ENCODE measurements around the gene OST4.
"Not testable (repeated sequence)": the region's sequence is repeated elsewhere in the genome, so short reads cannot be mapped to it uniquely, and the experiment has no call there.

OST4 gene

DNA sequence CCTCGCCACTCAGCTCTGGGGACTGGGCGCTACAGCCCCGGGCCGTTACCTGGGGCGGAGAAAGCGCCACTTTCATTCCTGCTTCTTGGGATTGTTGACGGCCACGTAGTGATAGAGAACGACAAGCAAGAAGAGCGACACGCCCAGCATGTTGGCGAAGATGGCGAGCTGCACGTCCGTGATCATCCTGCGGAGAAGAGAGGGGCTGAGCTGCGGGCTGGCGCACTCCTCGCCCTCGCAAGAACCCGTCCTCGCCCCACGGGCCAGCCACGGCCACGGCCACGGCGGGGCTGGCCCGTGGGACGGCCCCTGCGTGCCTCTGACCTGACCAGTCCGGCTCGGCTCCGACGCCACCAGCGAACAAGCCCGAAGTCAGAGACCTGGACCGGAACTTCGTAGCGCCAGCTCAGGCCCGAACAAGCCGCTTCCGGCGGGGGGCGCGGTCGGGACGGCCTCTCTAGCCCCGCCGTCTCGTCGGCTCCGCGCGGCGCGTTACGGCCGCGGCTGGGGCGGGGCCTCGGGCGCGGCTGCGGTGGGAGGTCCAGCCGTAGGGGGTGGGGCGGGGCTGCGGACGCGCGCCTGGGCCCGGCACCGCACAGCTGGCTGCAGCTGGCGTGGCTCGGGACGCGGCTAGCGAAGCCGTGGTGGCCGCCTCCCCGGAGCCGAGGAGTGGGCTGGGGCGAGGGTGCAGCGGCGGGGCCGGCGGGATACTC lies at the start of gene OST4:
Gene OST4 (minus strand): TSS at position 378 of the 713 bp plus-strand sequence.
- H3K27me3 ChIP-seq (ENCODE audit: control insufficient read depth in 1 of 2, insufficient read depth in 2 of 2, low read length in 2 of 2): no peaks in the 10 kb centered on the region
- H3K27ac ChIP-seq (ENCODE audit: low read depth, low read length): peak within 1 kb of the TSS; percentile 89
- no peaks in the 10 kb centered on the region for H3K9me3 ChIP-seq (ENCODE audit: control insufficient read depth in 1 of 2, low read length in 2 of 2)
- H3K4me3 ChIP-seq (ENCODE audit: low read depth in 1 of 2, low read length in 2 of 2): peak within 1 kb of the TSS; percentile 96 to 98
- H3K4me1 ChIP-seq (ENCODE audit: control insufficient read depth in 1 of 2, insufficient read depth in 2 of 2, low read length in 2 of 2): peaks cover 39 to 49% of the 10 kb centered on the region in 2 donors
- peaks cover 11 to 25% of the 10 kb centered on the region in 2 donors for H3K36me3 ChIP-seq (ENCODE audit: control insufficient read depth in 1 of 2, insufficient read depth in 2 of 2, low read length in 2 of 2)
- peak within 1 kb of the TSS; percentile 94 to 97 for H3K9ac ChIP-seq (ENCODE audit: low read depth in 1 of 2, low read length in 2 of 2)

DNA sequence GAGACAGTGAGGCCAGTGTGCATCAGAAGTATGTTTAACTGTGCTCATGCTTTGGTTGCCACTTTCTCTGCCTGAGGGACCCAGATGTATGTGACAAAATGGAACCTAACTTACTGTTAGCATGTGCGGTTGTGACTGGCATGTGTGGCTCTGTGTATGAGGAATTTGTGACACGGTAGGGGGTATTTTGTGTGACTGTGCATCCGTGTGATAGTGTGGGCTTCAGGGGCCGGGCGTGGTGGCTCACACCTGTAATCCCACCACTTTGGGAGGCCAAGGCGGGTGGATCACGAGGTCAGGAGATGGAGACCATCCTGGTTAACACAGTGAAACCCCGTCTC lies 47.8 kb upstream of the OST4 start:
- not testable (repeated sequence) for H3K9me3 ChIP-seq (ENCODE audit: control insufficient read depth in 1 of 2, low read length in 2 of 2); H3K36me3 ChIP-seq (ENCODE audit: control insufficient read depth in 1 of 2, insufficient read depth in 2 of 2, low read length in 2 of 2); H3K27ac ChIP-seq (ENCODE audit: low read depth, low read length); H3K9ac ChIP-seq (ENCODE audit: low read depth in 1 of 2, low read length in 2 of 2)
- Histone ChIP-seq H3K27me3 (ENCODE audit: control insufficient read depth in 1 of 2, insufficient read depth in 2 of 2, low read length in 2 of 2) (peaks cover 12% of the 10 kb centered on the region in 2 donors), H3K4me3 (ENCODE audit: low read depth in 1 of 2, low read length in 2 of 2) (peak overlapping the region; percentile 64 to 75), H3K4me1 (ENCODE audit: control insufficient read depth in 1 of 2, insufficient read depth in 2 of 2, low read length in 2 of 2) (peaks cover 9 to 25% of the 10 kb centered on the region in 2 donors)

DNA sequence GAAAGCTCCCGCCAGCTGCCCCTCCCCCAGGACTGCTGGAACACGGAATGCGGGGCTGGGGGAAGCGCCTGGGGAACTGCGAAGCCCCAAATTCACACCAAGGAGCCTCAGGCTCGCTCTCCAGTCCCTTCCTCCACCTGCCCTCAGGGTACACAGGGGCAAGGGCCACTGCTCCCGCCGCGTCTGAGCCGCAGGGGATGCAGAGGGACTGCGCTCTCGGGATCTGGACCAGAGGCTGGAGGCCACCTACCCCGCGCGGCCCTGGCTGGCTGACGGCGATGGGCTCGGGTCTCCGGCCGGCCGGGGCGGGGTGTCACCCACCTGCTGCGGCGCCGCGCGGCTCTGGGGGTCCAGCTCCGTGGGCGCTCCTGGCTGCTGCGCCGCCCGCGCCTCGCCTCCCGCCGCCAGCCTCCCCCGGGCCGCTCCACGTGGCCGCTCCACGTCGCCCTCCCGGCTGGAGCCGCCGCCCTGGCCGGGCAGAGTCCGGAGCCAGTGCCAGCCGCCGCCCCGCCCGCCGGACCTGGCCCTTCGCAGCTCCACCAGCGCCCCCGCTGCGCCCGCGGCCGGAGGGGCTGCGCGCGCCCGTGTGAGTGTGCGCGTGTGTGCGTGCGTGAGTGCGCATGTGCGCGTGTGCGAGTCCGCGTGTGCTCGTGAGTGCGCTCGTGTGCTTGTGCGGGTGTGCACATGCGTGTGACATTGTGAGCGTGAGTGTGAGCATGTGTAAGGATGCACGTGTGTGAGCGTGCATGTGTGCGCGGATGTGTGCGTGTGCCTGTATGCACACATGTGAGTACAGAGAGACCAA lies 47.3 kb upstream of the OST4 start, which contains the start of gene CGREF1:
Gene CGREF1 (minus strand): TSS at position 604 of the 805 bp plus-strand sequence. CDS start 14,762 bp downstream, outside the sequence.
- H3K27me3 ChIP-seq (ENCODE audit: control insufficient read depth in 1 of 2, insufficient read depth in 2 of 2, low read length in 2 of 2): peaks cover 12% of the 10 kb centered on the region in 2 donors
- H3K9me3 ChIP-seq (ENCODE audit: control insufficient read depth in 1 of 2, low read length in 2 of 2): no peaks in the 10 kb centered on the region
- no peak within 1 kb of the TSS for H3K27ac ChIP-seq (ENCODE audit: low read depth, low read length)
- no peak within 1 kb of the TSS for H3K9ac ChIP-seq (ENCODE audit: low read depth in 1 of 2, low read length in 2 of 2)
- H3K36me3 ChIP-seq (ENCODE audit: control insufficient read depth in 1 of 2, insufficient read depth in 2 of 2, low read length in 2 of 2): no peaks in the 10 kb centered on the region
- H3K4me3 ChIP-seq (ENCODE audit: low read depth in 1 of 2, low read length in 2 of 2): peak within 1 kb of the TSS; percentile 64 to 75
- H3K4me1 ChIP-seq (ENCODE audit: control insufficient read depth in 1 of 2, insufficient read depth in 2 of 2, low read length in 2 of 2): peaks cover 9 to 20% of the 10 kb centered on the region in 2 donors

- Histone ChIP-seq H3K27me3 (ENCODE audit: control insufficient read depth in 1 of 2, insufficient read depth in 2 of 2, low read length in 2 of 2) (peaks cover 12% of the 10 kb centered on the region in 2 donors), H3K36me3 (ENCODE audit: control insufficient read depth in 1 of 2, insufficient read depth in 2 of 2, low read length in 2 of 2) (no peaks in the 10 kb centered on the region), H3K4me1 (ENCODE audit: control insufficient read depth in 1 of 2, insufficient read depth in 2 of 2, low read length in 2 of 2) (peaks cover 5 to 14% of the 10 kb centered on the region in 2 donors), H3K9me3 (ENCODE audit: control insufficient read depth in 1 of 2, low read length in 2 of 2) (no peaks in the 10 kb centered on the region), H3K9ac (ENCODE audit: low read depth in 1 of 2, low read length in 2 of 2) (no peak overlapping the region), H3K4me3 (ENCODE audit: low read depth in 1 of 2, low read length in 2 of 2) (peak overlapping the region; percentile 37 to 58), H3K27ac (ENCODE audit: low read depth, low read length) (no peak overlapping the region)
These were observed 46.6 kb upstream of the OST4 start for GRCh38 chr2:27117995-27118524.

DNA sequence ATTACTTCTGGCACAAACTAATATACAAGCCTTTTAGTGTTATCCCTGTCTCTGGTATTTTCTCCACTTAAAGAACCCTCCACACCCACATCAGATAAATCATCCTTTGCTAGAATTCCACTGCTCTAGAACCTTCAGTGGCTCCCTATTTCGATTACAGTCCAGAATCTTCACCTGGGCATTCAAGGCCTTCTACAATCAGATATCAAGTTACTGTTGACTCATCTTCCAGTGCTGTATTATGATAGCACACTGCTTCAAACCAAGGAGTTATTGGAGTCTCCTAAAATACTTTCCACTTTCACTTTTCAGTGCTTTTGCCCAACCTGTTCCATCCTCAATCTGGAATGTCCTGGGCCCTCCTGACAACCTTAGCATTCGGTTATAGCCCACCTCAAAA lies 44.1 kb upstream of the OST4 start:
- no peak overlapping the region for H3K9ac ChIP-seq (ENCODE audit: low read depth in 1 of 2, low read length in 2 of 2)
- H3K4me1 ChIP-seq (ENCODE audit: control insufficient read depth in 1 of 2, insufficient read depth in 2 of 2, low read length in 2 of 2): peaks cover 4 to 9% of the 10 kb centered on the region in 2 donors
- no peak overlapping the region for H3K4me3 ChIP-seq (ENCODE audit: low read depth in 1 of 2, low read length in 2 of 2)
- H3K9me3 ChIP-seq (ENCODE audit: control insufficient read depth in 1 of 2, low read length in 2 of 2): no peaks in the 10 kb centered on the region
- no peak overlapping the region for H3K27ac ChIP-seq (ENCODE audit: low read depth, low read length)
- peaks cover 12% of the 10 kb centered on the region in 2 donors for H3K27me3 ChIP-seq (ENCODE audit: control insufficient read depth in 1 of 2, insufficient read depth in 2 of 2, low read length in 2 of 2)
- no peaks in the 10 kb centered on the region for H3K36me3 ChIP-seq (ENCODE audit: control insufficient read depth in 1 of 2, insufficient read depth in 2 of 2, low read length in 2 of 2)

- H3K36me3 ChIP-seq (ENCODE audit: control insufficient read depth in 1 of 2, insufficient read depth in 2 of 2, low read length in 2 of 2); H3K4me1 ChIP-seq (ENCODE audit: control insufficient read depth in 1 of 2, insufficient read depth in 2 of 2, low read length in 2 of 2); H3K9ac ChIP-seq (ENCODE audit: low read depth in 1 of 2, low read length in 2 of 2); H3K9me3 ChIP-seq (ENCODE audit: control insufficient read depth in 1 of 2, low read length in 2 of 2); H3K27me3 ChIP-seq (ENCODE audit: control insufficient read depth in 1 of 2, insufficient read depth in 2 of 2, low read length in 2 of 2); H3K4me3 ChIP-seq (ENCODE audit: low read depth in 1 of 2, low read length in 2 of 2); H3K27ac ChIP-seq (ENCODE audit: low read depth, low read length): not testable (repeated sequence)
These were observed 40.1 kb upstream of the OST4 start for GRCh38 chr2:27111392-27112078.

GRCh38 chr2:27110603-27111352 lies 39.3 kb upstream of the OST4 start:
- not testable (repeated sequence) for H3K9ac ChIP-seq (ENCODE audit: low read depth in 1 of 2, low read length in 2 of 2); H3K27me3 ChIP-seq (ENCODE audit: control insufficient read depth in 1 of 2, insufficient read depth in 2 of 2, low read length in 2 of 2); H3K4me3 ChIP-seq (ENCODE audit: low read depth in 1 of 2, low read length in 2 of 2); H3K27ac ChIP-seq (ENCODE audit: low read depth, low read length); H3K36me3 ChIP-seq (ENCODE audit: control insufficient read depth in 1 of 2, insufficient read depth in 2 of 2, low read length in 2 of 2); H3K4me1 ChIP-seq (ENCODE audit: control insufficient read depth in 1 of 2, insufficient read depth in 2 of 2, low read length in 2 of 2); H3K9me3 ChIP-seq (ENCODE audit: control insufficient read depth in 1 of 2, low read length in 2 of 2)

DNA sequence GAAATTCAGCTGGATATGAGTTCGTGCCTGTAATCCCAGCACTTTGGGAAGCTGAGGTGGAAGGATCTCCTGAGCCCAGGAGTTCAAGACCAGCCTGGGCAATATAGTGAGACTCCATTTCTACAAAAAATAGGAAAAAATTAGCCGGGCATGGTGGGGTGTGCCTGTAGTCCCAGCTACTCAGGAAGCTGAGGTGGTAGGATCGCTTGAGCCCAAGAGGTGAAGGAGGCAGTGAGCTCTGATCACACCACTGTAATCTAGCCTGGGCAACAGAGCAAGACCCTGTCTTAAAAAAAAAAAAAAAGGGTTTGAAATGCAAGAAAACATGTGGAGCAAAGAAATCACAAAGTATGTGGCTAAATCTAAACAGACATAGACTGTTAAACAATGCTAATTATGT lies 37.6 kb upstream of the OST4 start:
- Histone ChIP-seq H3K4me1 (ENCODE audit: control insufficient read depth in 1 of 2, insufficient read depth in 2 of 2, low read length in 2 of 2) (no peaks in the 10 kb centered on the region), H3K9ac (ENCODE audit: low read depth in 1 of 2, low read length in 2 of 2) (no peak overlapping the region), H3K36me3 (ENCODE audit: control insufficient read depth in 1 of 2, insufficient read depth in 2 of 2, low read length in 2 of 2) (no peaks in the 10 kb centered on the region), H3K27me3 (ENCODE audit: control insufficient read depth in 1 of 2, insufficient read depth in 2 of 2, low read length in 2 of 2) (no peaks in the 10 kb centered on the region), H3K9me3 (ENCODE audit: control insufficient read depth in 1 of 2, low read length in 2 of 2) (no peaks in the 10 kb centered on the region), H3K27ac (ENCODE audit: low read depth, low read length) (no peak overlapping the region), H3K4me3 (ENCODE audit: low read depth in 1 of 2, low read length in 2 of 2) (no peak overlapping the region)

- Histone ChIP-seq H3K9me3 (ENCODE audit: control insufficient read depth in 1 of 2, low read length in 2 of 2) (no peaks in the 10 kb centered on the region), H3K36me3 (ENCODE audit: control insufficient read depth in 1 of 2, insufficient read depth in 2 of 2, low read length in 2 of 2) (no peaks in the 10 kb centered on the region), H3K27ac (ENCODE audit: low read depth, low read length) (no peak overlapping the region), H3K27me3 (ENCODE audit: control insufficient read depth in 1 of 2, insufficient read depth in 2 of 2, low read length in 2 of 2) (no peaks in the 10 kb centered on the region), H3K4me3 (ENCODE audit: low read depth in 1 of 2, low read length in 2 of 2) (no peak overlapping the region), H3K4me1 (ENCODE audit: control insufficient read depth in 1 of 2, insufficient read depth in 2 of 2, low read length in 2 of 2) (no peaks in the 10 kb centered on the region), H3K9ac (ENCODE audit: low read depth in 1 of 2, low read length in 2 of 2) (no peak overlapping the region)
These were observed 36.8 kb upstream of the OST4 start for GRCh38 chr2:27108221-27108620.
